GM12891 (cell line): Measurements from ENCODE around the gene C3orf20.

Experiments
- PAX5 ChIP-seq: IDR thresholded peaks from 2 replicates; pipeline ENCODE4 v1.6.1; 2011; ENCODE audit warnings: low read length, moderate library complexity, mild to moderate bottlenecking; ENCODE audit not compliant: insufficient read depth, severe bottlenecking
- POLR2A ChIP-seq: IDR thresholded peaks from 2 replicates; pipeline ENCODE4 v1.6.1; 2011; ENCODE audit warnings: low read depth, low read length, control low read depth
- POLR2AphosphoS5 ChIP-seq: IDR thresholded peaks from 2 replicates; pipeline ENCODE4 v1.6.1; 2011; ENCODE audit warnings: low read depth, low read length, control low read depth
- POU2F2 ChIP-seq: IDR thresholded peaks from 2 replicates; pipeline ENCODE4 v1.6.1; 2011; ENCODE audit warnings: low read depth, mild to moderate bottlenecking, control low read depth, low read length, moderate library complexity
- SPI1 ChIP-seq: IDR thresholded peaks from 2 replicates; pipeline ENCODE4 v1.6.1; 2011; ENCODE audit warnings: low read depth, low read length, control low read depth
- TAF1 ChIP-seq: IDR thresholded peaks from 2 replicates; pipeline ENCODE4 v1.6.1; 2011; ENCODE audit warnings: low read depth, low read length, control low read depth

DNA sequence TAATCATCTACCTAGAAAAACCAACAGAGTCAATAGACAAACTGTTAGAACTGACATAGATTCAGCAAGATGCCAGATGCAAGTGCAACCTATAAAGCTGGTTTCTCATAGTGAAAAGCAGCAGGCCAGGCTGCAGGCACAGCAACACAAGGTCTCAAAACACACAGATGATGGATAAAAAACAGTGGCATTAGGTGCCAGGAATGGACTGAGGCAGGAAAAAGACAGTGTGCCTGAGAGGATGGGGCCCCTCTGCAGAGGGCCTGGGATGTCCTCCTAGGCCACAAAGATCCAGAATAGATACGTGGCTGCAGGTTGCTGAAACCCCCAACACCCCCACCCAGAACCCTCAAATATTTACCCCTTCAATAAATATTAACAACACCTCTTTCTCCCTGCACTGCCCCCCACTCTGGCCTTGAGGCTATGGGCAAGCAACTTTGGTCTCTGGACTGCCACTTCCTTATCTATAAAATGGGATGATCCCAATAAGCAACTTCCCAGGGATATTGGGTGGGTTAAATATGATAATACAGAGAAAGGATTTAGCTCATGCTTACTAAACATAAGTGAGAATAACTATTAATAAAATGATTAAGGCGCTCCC is 108.6 kb downstream of the C3orf20 start:
- no peak for TF ChIP-seq POLR2AphosphoS5
- no peak for TF ChIP-seq POLR2A
- no peak for TF ChIP-seq TAF1
- no peak for TF ChIP-seq PAX5
- TF ChIP-seq SPI1: no peak
- no peak for TF ChIP-seq POU2F2
